Measurements from ENCODE around the gene AHI1. TPM values are rescaled to one million over a fixed set of nuclear protein-coding genes. Genes with fewer than 3 reads are reported as not detected.

Gene AHI1
- total and polyA plus RNA-seq, 9 donors = 7.1 to 56.2 (median 26.7) TPM

DNA sequence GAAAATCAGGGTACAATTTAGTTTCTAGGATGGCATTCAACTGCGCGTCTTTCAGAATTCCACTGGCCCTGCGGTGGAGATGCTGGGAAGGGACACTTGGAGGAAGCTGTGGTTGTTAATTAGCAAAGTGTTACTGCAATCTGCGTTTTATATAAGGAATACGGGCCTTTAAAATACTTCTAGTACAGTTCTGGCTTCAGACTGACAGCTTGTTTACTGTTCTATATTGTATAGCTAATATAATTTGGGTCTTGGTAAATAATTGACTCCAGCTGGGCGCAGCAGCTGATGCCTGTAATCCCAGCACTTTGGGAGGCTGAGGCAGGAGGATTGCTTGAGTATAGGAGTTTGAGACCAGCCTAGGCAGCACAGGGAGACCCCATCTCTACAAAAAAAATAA lies 252.7 kb downstream of the AHI1 start:
- no peak overlapping the region for H3K4me3 ChIP-seq
- no peak overlapping the region for H3K27ac ChIP-seq
- TF ChIP-seq EP300 (IDR thresholded peaks at IDR 0.05) (no peak), POLR2A (IDR thresholded peaks at IDR 0.05) (no peak), CTCF (IDR thresholded peaks at IDR 0.05) (no peak)
- no peaks in the 10 kb centered on the region for H3K27me3 ChIP-seq
- H3K36me3 ChIP-seq = no peaks in the 10 kb centered on the region
- H3K9me3 ChIP-seq = no peaks in the 10 kb centered on the region
- 91 to 95% (median 94%) methylated on average over 6 of the region's 6 CpGs for WGBS, 3 donors
- H3K4me1 ChIP-seq (ENCODE audit: insufficient read depth) = no peaks in the 10 kb centered on the region
- intact Hi-C loops (cut with DNase I) = no loop called here
- DNase-seq = no peak

DNA sequence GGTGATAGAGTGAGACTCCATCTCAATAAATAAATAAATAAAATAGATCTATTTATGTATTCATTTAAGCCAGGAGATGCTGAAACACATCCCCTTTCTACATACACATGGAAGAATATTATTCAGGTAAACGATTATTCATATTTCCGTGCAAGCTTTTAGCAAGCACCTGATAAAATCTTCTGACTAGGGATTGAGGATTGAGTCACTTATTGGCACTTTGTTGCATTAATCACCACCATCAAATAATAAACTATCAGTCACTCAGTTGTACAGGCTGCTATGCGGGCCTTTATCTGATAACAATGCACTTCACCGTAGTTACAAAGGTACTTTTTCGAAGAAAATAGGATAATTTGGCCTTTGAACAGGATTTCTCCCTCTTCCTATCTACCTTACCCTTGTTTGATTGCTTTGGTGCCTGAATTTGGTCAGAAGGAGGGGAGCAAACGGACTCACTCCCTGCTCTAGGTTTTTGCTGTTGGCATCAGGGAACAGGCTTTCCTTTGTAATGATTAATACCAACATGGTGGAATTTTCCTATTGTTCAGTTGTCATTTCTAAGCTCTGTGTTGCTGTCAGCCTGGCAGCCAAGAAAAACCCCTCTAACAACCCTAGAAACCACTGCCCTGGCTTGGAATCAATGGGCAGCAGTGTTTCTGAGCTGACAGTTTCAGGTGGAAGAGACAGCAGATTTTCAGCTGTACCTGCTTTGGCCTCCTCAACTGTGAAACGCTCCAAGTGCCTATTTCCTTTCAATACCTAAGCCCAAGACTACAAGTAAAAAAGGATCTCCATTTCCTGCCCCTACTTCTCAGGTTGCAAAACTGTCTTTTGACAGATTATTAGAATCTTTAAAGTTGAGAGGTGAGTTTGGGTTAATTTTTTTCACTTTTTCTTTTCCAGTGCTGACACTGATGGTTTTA lies 253.4 kb downstream of the AHI1 start:
- 87 to 92% (median 90%) methylated on average over 7 of the region's 7 CpGs for WGBS, 3 donors
- no peaks in the 10 kb centered on the region for H3K27me3 ChIP-seq
- no peaks in the 10 kb centered on the region for H3K9me3 ChIP-seq
- H3K4me1 ChIP-seq (ENCODE audit: insufficient read depth) = no peaks in the 10 kb centered on the region
- no peak overlapping the region for H3K27ac ChIP-seq
- no peak overlapping the region for H3K4me3 ChIP-seq
- intact Hi-C loops (cut with DNase I) = no loop called here
- no peaks in the 10 kb centered on the region for H3K36me3 ChIP-seq
- no peak for DNase-seq
- TF ChIP-seq POLR2A (IDR thresholded peaks at IDR 0.05) = no peak
- no peak for TF ChIP-seq EP300 (IDR thresholded peaks at IDR 0.05)
- no peak for TF ChIP-seq CTCF (IDR thresholded peaks at IDR 0.05)

DNA sequence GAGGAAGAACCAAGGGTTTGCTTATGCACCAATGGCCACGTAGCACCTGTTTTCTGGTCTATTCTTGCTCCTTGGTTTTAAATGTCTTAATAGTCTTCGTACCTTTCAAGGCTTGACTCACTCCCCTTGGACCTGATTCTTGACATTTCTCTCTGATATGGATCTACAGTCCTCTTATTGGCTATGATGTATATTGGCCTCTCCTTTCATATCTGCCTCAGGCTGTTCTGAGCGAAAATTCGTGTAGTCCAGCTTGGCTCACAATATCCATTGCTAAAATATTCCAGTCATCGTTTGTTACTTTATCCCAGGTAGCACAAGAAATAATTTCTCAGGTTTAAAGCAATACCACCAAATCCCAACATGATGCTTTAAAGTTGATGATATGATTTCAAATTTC lies 256.8 kb downstream of the AHI1 start:
- H3K27me3 ChIP-seq = no peaks in the 10 kb centered on the region
- 85 to 87% (median 86%) methylated on average over 5 of the region's 5 CpGs for WGBS, 3 donors
- H3K27ac ChIP-seq = no peak overlapping the region
- DNase-seq = no peak
- H3K9me3 ChIP-seq = no peaks in the 10 kb centered on the region
- H3K36me3 ChIP-seq = no peaks in the 10 kb centered on the region
- intact Hi-C loops (cut with DNase I) = no loop called here
- H3K4me3 ChIP-seq = no peak overlapping the region
- no peaks in the 10 kb centered on the region for H3K4me1 ChIP-seq (ENCODE audit: insufficient read depth)
- TF ChIP-seq CTCF (IDR thresholded peaks at IDR 0.05) (no peak), POLR2A (IDR thresholded peaks at IDR 0.05) (no peak), EP300 (IDR thresholded peaks at IDR 0.05) (no peak)

DNA sequence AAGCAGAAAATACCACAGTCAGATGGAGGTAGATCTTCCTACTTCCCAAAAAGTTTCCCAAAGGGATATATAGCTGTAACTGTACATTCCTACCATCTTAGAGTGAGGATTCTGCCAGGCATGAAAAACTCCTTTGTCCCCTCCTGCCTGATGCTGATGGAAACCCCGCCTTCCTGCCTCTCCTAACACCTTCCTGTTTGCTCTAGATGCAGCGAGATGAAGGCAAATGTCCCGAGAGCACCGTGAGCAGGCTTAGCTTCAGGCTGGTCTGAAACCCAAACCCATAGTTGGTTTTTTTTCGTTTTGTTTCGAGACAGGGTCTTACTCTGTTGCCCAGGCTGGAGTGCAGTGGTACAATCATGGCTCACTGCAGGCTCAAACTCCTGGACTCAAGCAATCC lies 260.8 kb downstream of the AHI1 start:
- H3K4me1 ChIP-seq (ENCODE audit: insufficient read depth) = no peaks in the 10 kb centered on the region
- no peak for TF ChIP-seq EP300 (IDR thresholded peaks at IDR 0.05)
- TF ChIP-seq CTCF (IDR thresholded peaks at IDR 0.05) = no peak
- TF ChIP-seq POLR2A (IDR thresholded peaks at IDR 0.05) = no peak
- H3K27ac ChIP-seq = no peak overlapping the region
- H3K4me3 ChIP-seq = no peak overlapping the region
- intact Hi-C loops (cut with DNase I) = no loop called here
- DNase-seq = no peak
- H3K36me3 ChIP-seq = no peaks in the 10 kb centered on the region
- no peaks in the 10 kb centered on the region for H3K9me3 ChIP-seq
- no peaks in the 10 kb centered on the region for H3K27me3 ChIP-seq
- WGBS, 3 donors = 68 to 82% (median 81%) methylated on average over 6 of the region's 6 CpGs

All from ovary (tissue), 9 donors.